Measurements from ENCODE around the gene SIGLEC14. TPM values are rescaled to one million over a fixed set of nuclear protein-coding genes. Genes with fewer than 3 reads are reported as not detected.

The SIGLEC14 gene
- total and polyA plus RNA-seq, 2 donors (not counting 3 experiments of a cell fraction or from before 2014, with no cell fraction given): 0.10 TPM; not detected in 1

DNA sequence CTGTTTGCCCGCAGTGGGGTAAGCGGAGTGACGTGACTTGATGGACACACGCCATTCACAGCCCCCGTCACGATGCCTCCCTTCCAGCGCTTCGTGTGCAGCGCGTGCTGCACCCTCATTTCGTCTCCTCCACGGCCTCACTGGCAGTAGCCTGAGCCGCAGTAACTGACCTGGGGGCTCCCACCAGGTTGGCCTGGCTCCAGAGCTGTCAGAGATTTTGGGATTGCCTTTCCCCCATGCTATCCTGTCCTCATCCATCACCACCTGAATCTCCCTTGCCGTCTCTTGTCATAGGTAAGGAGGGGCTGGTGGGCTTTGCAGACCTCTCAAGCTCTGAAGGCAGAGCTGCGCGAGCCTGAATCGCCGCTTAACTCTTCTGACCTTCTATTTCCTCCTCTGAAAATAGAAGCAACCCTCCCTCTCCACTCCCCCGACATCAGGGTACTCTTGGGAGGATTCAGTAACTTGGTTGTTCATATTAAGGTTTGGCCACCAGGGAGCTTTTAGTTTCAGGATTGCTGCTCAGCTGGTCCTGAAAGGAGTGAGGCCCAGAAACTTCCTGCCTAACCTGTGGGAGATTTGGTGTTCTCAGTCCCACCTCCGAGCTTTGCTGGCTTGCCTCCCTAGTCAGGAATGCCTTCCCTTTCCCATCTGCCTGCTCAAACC is 44.3 kb downstream of the SIGLEC14 start:
- H3K4me3 ChIP-seq (replicated peaks in 1 of 3; ENCODE audit: insufficient read depth in 1 of 3, low read depth in 1 of 3, low read length in 3 of 3): no peak overlapping the region
- ChIA-PET POLR2A (no interaction called here), CTCF (interaction anchor here (1.0 kb wide), 1 partner anchor 116 kb away, joined by 3 read pairs; no protein-coding TSS in a partner anchor)
- no peak overlapping the region for H3K4me2 ChIP-seq (ENCODE audit: insufficient read depth, low read length)
- TF ChIP-seq POLR2A (IDR thresholded peaks at IDR 0.05; ENCODE audit: low read depth, low read length): no peak
- no peak for TF ChIP-seq JUN (IDR thresholded peaks at IDR 0.05; ENCODE audit: borderline replicate concordance, insufficient read depth, insufficient read length, low read depth)
- no peak for TF ChIP-seq EZH2 (IDR thresholded peaks at IDR 0.05; ENCODE audit: borderline replicate concordance, low read depth, low read length, severe bottlenecking)
- no peak for TF ChIP-seq FOS (IDR thresholded peaks at IDR 0.05; ENCODE audit: borderline replicate concordance, insufficient read depth, low read length)
- TF ChIP-seq MYC (IDR thresholded peaks at IDR 0.05; ENCODE audit: low read depth, low read length): no peak
- TF ChIP-seq, protein P1, sequence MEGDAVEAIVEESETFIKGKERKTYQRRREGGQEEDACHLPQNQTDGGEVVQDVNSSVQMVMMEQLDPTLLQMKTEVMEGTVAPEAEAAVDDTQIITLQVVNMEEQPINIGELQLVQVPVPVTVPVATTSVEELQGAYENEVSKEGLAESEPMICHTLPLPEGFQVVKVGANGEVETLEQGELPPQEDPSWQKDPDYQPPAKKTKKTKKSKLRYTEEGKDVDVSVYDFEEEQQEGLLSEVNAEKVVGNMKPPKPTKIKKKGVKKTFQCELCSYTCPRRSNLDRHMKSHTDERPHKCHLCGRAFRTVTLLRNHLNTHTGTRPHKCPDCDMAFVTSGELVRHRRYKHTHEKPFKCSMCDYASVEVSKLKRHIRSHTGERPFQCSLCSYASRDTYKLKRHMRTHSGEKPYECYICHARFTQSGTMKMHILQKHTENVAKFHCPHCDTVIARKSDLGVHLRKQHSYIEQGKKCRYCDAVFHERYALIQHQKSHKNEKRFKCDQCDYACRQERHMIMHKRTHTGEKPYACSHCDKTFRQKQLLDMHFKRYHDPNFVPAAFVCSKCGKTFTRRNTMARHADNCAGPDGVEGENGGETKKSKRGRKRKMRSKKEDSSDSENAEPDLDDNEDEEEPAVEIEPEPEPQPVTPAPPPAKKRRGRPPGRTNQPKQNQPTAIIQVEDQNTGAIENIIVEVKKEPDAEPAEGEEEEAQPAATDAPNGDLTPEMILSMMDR (IDR thresholded peaks at IDR 0.05; ENCODE audit: extremely low read depth in 1 of 2, insufficient read depth in 1 of 2, low read depth in 1 of 2, low read length in 2 of 2): no peak
- TF ChIP-seq POLR2AphosphoS5 (IDR thresholded peaks at IDR 0.05; ENCODE audit: insufficient read depth, low read depth, low read length): no peak
- TF ChIP-seq, protein P2, sequence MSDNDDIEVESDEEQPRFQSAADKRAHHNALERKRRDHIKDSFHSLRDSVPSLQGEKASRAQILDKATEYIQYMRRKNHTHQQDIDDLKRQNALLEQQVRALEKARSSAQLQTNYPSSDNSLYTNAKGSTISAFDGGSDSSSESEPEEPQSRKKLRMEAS (IDR thresholded peaks at IDR 0.05; ENCODE audit: insufficient read depth, insufficient read length): no peak
- TF ChIP-seq GATA2 (IDR thresholded peaks at IDR 0.05; ENCODE audit: insufficient read depth, insufficient read length, low read depth, low read length): no peak
- no TSS peak for BruUV-seq (replicated peaks)
- no peak for FAIRE-seq
- no peak overlapping the region for H3K9ac ChIP-seq (replicated peaks; ENCODE audit: extremely low read depth, insufficient read depth, low read length)
- H3K27me3 ChIP-seq (ENCODE audit: control insufficient read depth in 2 of 2, insufficient read depth in 2 of 2, low read length in 2 of 2): peaks cover 6 to 16% of the 10 kb centered on the region in 2 experiments
- no peak overlapping the region for H2AFZ ChIP-seq (ENCODE audit: low read depth, low read length)
- no peak overlapping the region for H3K27ac ChIP-seq (ENCODE audit: insufficient read depth, low read depth, low read length)
- dilution Hi-C loops (cut with MboI; ENCODE audit: extremely low pct_ligation_motif_present, low sequenced_read_pairs) (no loop called here), intact Hi-C loops (cut with micrococcal nuclease) (no loop called here)
- H3K9me1 ChIP-seq (replicated peaks; ENCODE audit: control insufficient read depth, extremely low read depth, insufficient read depth, low read length): no peaks in the 10 kb centered on the region
- H4K20me1 ChIP-seq (replicated peaks; ENCODE audit: control insufficient read depth, extremely low read depth, insufficient read depth, low read length): no peaks in the 10 kb centered on the region
- DNase-seq (ENCODE audit: low read depth, low spot score): no peak
- no peaks in the 10 kb centered on the region for H3K36me3 ChIP-seq (ENCODE audit: control insufficient read depth in 2 of 2, extremely low read depth in 1 of 2, insufficient read depth in 2 of 2, low read length in 2 of 2)
- H3K79me2 ChIP-seq (ENCODE audit: control insufficient read depth, insufficient read depth, low read length): no peaks in the 10 kb centered on the region
- H3K4me1 ChIP-seq (ENCODE audit: control insufficient read depth, extremely low read depth, insufficient read depth, low read length): no peaks in the 10 kb centered on the region
- H3K9me3 ChIP-seq (replicated peaks; ENCODE audit: control insufficient read depth, insufficient read depth, low read length): no peaks in the 10 kb centered on the region
